AG09309 (cell line): ENCODE measurements around the gene ATP11A.
"Not testable (repeated sequence)": the region's sequence is repeated elsewhere in the genome, so short reads cannot be mapped to it uniquely, and the experiment has no call there.

Source experiments
- DNase-seq: peaks from one replicate; pipeline ENCODE4 v3.0.0-alpha.2; 2010; ENCODE audit warnings: low read depth
- H3K4me3 ChIP-seq: 2 replicates; pipeline ENCODE4 v1.5.1; 2011; ENCODE audit warnings: mild to moderate bottlenecking, low read depth, low read length, moderate library complexity; ENCODE audit not compliant: control insufficient read depth
- TF ChIP-seq, protein P1 (sequence below): IDR thresholded peaks from 2 replicates; pipeline ENCODE4 v1.5.1; 2011; ENCODE audit warnings: mild to moderate bottlenecking, low read depth, low read length, inconsistent platforms; ENCODE audit not compliant: insufficient read depth, control insufficient read depth; ENCODE audit errors: missing control alignments

The ATP11A gene

DNA sequence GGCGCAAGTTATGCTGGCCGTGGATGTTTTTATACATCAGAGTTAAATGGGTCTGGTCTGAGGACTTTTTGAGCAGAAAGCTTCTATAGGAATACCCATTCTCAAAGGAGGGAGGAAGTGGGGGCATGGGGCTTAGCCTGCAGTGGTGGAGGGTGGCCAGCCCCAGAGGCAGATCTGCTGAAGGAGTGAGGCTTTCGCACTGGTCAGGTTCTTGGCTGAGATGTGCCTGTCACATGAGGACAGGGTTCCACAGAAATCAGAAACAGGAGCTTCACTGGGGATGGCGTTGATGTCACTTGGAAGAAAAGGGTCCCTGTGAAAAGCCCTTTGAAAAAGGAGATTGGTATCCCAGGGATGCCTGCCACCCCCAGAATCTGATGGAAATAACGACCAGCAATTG is 178.5 kb downstream of the ATP11A start:
- no peak overlapping the region for H3K4me3 ChIP-seq
- no peak for DNase-seq
- TF ChIP-seq, protein P1, sequence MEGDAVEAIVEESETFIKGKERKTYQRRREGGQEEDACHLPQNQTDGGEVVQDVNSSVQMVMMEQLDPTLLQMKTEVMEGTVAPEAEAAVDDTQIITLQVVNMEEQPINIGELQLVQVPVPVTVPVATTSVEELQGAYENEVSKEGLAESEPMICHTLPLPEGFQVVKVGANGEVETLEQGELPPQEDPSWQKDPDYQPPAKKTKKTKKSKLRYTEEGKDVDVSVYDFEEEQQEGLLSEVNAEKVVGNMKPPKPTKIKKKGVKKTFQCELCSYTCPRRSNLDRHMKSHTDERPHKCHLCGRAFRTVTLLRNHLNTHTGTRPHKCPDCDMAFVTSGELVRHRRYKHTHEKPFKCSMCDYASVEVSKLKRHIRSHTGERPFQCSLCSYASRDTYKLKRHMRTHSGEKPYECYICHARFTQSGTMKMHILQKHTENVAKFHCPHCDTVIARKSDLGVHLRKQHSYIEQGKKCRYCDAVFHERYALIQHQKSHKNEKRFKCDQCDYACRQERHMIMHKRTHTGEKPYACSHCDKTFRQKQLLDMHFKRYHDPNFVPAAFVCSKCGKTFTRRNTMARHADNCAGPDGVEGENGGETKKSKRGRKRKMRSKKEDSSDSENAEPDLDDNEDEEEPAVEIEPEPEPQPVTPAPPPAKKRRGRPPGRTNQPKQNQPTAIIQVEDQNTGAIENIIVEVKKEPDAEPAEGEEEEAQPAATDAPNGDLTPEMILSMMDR = no peak

DNA sequence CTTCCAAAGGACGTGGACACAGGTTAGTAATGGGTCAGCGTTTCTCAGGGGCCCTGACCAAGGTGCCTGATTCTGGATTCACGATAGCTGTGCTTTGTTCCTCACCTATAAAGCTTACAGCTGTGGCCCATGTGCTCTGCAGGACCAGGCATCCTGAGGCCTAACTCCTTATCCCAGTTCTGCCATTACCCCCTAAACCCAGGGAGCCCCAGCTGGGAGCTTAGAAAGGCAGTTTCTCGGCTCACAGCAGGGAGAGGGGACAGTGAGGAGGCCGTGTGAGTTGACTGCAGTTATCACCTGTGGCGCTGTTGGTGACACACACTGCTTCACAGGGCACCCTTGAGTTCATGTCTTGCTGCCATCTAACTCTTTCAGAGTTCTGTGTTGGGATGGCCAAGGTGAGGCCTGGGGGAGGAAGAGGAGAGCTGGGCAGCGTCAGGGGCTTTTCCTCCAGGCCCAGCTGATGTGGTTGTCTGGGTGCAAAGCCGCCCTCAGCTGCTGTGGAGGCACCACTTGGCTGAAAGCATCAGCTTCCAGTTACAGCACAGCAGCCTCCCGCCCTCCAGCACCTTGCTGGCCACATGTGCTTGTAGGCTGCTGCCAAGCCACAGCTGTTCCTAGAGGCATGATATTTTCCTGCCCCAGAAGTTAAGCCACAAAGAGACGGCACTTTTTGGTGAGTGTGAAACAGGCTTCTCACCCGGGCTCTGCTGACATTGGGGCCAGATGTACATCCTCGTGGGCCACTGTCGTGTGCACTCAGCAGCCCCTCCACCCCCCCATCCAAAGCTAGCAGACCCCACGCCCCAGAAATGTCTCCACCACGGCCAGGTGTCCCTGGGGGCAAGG is 179.6 kb downstream of the ATP11A start:
- no peak overlapping the region for H3K4me3 ChIP-seq
- no peak for DNase-seq
- TF ChIP-seq, protein P1 = no peak

DNA sequence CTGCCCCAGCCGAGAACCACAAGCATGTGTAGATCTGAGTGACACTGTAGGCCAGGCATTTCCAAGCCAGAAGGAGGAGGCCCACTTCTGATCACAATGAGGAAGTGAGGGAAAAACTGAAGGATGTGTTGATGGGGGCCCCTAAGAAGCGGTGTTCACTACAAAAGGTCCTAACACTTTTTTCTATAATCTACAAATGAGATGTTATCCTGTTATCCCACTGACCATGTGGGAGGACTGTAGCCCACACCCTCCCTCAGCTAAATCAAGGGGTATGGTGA is 180.2 kb downstream of the ATP11A start:
- no peak for DNase-seq
- H3K4me3 ChIP-seq = no peak overlapping the region
- TF ChIP-seq, protein P1 = no peak

DNA sequence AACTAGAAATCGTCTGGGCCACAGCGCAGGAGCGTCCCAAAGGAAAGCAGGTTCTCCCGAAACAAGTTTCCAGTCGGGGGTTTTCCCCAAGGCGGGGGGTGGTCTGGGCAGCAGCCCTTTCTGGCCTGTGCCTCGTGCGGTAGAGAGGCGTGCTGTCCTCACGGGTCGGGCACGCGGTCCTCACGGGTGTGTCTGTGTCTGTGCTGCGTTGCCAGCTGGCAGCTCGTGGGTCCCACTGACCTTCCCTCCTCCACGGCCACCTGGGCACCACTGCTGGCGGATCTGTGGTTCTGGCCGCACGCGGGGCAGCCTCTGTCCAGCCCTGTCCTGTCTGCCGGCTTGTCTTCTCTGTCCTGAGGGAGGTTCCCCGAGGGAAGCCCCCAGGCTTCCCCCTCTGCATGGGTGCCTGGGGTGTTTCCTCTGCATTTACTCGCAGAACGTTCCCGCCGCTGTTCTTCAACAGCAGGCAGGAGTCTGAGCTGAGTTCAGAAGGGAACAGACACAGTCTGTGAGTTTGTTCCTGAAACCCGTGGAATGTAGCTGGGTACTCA is 181.0 kb downstream of the ATP11A start:
- H3K4me3 ChIP-seq = no peak overlapping the region
- TF ChIP-seq, protein P1 = no peak
- no peak for DNase-seq

DNA sequence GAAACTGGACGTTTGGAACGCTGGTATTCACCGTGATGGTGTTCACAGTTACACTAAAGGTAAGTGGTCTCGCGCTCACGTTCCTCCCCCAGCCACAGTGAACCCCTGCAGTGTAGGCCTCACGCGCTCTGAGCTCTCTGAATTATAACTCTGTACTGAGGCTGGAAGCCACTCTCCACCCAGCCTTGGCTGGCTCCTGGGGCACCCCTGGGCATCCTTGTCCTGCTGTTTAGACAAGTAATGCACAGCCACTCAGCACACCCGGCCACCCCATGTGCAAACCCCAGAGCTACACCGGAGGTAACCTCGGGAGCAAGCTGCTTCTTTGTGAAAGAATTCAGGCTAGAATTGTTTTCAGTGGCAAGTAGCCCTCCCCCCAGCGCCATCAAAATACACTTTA is 181.9 kb downstream of the ATP11A start:
- no peak for DNase-seq
- TF ChIP-seq, protein P1 = no peak

DNA sequence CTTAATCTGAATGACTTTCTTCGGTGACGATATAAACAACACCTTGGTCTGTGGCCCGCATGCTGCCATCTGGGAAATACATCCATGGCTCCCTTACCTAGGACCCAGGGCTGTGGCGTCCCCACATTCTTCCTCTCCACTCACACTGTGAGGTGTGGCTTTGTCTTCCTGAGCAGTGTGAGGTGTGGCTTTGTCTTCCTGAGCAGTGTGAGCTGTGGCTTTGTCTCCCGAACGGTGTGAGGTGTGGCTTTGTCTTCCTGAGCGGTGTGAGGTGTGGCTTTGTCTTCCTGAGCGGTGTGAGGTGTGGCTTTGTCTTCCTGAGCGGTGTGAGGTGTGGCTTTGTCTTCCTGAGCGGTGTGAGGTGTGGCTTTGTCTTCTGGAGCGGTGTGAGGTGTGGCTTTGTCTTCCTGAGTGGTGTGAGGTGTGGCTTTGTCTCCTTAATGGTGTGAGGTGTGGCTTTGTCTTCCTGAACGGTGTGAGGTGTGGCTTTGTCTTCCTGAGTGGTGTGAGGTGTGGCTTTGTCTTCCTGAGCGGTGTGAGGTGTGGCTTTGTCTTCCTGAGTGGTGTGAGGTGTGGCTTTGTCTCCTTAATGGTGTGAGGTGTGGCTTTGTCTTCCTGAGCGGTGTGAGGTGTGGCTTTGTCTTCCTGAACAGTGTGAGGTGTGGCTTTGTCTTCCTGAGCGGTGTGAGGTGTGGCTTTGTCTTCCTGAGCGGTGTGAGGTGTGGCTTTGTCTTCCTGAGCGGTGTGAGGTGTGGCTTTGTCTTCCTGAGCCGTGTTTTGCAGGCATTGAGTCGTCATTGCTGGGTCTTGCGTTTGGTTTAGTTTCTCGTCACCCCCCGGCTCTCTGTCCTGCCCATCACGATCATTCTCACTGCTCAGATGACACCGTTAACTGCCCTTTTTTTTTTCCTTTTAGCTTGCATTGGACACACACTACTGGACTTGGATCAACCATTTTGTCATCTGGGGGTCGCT is 183.1 kb downstream of the ATP11A start:
- not testable (repeated sequence) for H3K4me3 ChIP-seq, DNase-seq

More for the DNA sequence above, 181.9 kb downstream of the ATP11A start:
- H3K4me3 ChIP-seq = no peak overlapping the region
